HG02885 (cell line): Measurements from ENCODE around the gene G6PC2.
"Not testable (repeated sequence)": the region's sequence is repeated elsewhere in the genome, so short reads cannot be mapped to it uniquely, and the experiment has no call there.

Source experiments
- ATAC-seq: cut with Tn5 transposase; IDR thresholded peaks from one replicate; pipeline ENCODE4 v1.9.1; 2021; ENCODE audit warnings: mild to moderate bottlenecking; ENCODE audit not compliant: unreplicated experiment, poor library complexity

The G6PC2 gene

GRCh38 chr2:168903888-168904287 lies 2.8 kb downstream of the G6PC2 start:
- no peak for ATAC-seq

GRCh38 chr2:168904358-168904757 lies 3.3 kb downstream of the G6PC2 start:
- ATAC-seq = no peak

DNA sequence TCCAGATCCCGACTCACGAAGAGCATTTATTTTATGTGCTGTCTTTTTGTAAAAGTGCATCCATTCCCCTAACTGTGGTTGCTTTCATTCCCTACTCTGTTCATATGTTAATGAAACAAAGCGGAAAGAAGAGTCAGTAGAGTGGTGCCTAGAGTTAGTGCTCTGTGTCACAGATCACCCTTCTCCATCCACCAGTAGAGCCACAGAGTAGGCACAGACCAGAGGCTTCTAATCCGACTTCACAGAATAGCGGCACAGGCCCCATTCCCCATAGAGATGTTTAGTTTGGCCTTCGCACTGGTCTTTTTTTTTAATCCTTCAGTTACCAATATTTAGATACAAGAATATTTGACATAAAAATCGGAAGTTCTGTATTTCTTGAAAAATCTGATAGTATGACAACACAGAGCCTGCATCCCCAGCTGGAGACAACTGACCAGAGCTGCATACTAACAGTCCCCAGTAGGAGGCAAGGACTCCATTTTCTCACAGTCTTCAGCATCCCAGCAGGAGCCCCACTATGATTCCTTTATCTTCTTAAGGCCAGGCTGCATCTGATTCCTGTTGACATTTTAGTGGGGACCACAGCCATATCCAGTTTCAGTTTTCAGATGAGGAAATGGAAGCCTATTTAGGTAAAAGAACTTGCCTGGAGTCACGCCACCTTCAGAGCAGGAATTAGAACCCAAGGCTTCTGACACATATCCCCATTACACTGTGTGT lies 7.0 kb downstream of the G6PC2 start:
- ATAC-seq = no peak

DNA sequence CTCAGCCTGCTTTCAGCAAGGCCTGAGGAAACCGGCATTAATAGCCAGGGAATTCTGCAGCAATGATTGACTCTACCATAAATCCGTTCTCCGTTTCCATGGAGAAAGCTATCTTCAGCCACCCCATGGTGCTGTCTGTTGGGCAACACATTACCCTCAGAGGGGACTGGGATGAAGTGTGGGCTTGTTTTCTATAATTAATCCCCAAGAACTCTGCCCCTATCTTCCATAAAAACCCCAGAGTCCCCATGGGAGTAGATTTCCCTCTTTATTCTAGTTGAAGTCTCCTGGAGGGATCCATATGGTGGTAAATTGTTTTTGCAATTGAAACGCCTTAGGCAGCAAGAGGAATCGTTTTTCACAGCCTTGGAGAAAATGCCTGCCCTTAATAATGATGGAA lies 9.2 kb downstream of the G6PC2 start:
- ATAC-seq = no peak

DNA sequence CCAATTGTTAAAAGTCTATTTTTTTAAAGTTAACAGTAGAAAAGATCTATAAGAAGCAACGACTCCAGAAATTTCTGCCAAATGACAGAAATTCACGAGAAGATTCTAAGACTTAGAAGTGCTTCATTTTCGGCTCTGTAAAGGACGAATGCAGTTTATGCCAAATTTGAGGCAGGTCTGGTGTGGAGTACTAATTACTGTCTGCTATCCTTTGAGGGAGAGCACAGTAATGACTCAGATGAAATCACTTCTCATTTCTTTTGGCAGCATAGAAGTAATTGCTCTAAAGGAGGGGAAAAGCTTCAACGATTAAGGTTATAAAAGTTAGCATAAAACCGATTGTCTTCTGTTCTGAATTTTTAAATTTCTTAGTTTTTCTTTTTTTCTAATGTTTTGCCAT lies 11.4 kb downstream of the G6PC2 start:
- ATAC-seq = no peak

GRCh38 chr2:168912901-168913369 lies 11.8 kb downstream of the G6PC2 start:
- no peak for ATAC-seq

DNA sequence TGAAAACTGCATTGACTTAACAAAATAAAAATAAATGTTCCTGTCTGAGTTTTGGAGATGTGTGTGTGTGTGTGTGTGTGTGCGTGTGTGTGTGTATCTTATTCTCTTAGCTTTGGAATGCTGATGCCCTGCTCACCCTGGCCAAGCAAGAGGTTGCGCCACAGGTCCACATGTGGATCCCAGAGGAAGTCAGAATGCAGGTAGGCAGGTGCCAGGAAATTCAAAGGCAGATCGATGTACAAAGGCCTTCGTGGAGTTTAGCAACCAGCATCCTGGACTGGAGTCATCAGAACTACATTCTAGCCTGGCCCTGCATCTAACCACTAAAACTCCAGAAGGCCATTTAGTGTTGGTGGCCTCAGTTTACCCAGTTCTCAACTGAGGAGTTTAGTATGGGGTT lies 12.4 kb downstream of the G6PC2 start:
- no peak for ATAC-seq

GRCh38 chr2:168915441-168916330 lies 14.6 kb downstream of the G6PC2 start:
- no peak for ATAC-seq

GRCh38 chr2:168916331-168916675 lies 15.2 kb downstream of the G6PC2 start:
- ATAC-seq = no peak

DNA sequence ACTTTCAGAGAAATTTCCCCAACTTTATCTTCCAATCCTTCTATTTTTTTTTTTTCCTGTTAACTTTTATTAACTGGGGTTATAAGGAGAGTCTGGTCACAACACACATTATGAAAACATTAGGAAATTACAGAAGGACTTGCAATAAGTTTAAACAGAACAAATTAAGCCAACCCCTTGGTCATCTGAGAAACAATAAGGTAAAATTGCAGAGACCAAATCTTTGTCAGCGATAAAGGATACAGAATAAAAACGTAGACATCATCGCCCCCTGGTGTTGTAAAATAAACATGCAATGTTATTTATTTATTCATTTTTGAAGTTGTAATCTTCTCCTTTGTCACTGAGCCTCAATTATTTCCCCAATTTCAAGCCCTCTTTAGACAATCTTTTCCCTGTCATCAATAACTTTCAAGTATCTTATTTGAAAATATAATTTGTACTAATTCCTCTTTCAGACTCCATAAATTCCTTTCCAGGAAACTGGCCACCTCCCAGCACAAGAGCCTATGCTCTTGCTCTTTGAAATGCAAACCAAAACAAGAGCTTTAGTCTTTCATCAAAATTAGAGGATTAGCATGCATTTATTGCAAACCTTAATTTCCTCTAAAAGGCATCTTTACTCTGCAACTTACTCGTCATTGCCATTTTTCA lies 19.5 kb downstream of the G6PC2 start:
- no peak for ATAC-seq

DNA sequence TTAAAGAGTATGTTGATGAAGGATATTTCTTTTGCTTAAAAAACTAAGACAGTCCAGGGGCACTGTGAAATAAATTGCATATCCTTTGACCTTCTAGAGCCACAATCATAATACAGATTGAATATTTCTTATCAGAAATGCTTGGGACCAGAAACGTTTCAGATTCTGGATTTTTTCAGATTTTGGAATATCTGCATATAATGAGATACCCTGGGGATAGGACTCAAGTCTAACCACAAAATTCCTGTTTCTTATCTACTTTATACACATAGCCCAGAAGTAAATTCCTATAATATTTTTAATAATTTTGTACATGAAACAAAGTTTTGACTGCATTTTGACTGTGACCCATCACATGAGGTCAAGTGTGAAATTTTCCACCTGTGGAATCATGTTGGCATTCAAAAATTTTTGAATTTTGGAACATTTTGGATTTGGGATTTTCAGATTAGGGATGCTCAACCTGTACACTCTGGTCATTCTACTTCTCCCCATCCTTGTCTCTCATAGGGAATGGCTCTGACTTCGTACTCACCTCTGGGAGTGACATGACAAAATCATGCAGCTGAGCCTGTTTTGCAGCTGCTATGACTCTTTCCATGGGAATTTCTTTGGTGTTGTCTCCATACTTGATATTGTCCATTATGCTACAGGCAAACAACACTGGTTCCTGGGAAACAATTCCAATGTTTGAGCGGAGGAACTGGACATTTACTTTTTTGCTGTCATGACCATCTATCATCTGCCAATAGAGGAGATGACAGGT lies 25.7 kb downstream of the G6PC2 start:
- ATAC-seq = no peak

- ATAC-seq = no peak
These were observed 27.2 kb downstream of the G6PC2 start for GRCh38 chr2:168928113-168928831.

DNA sequence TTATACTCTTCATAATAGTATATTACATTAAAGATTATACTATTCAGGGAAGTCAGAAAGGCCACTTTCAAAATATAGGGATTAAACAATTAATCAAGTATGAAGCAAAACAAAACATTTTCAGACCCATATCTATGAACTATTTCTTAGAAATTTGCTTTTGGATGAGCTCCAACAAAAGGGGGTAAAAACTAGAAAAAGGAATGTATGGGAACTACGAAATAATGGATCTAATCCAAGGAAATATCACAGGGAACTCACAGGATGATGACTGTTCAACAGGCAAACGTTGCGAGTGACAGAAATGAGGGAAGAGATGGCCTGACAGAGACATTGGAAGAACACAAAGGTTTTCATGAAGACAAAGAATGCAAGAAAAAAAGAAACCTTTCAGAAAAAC lies 27.9 kb downstream of the G6PC2 start:
- no peak for ATAC-seq

DNA sequence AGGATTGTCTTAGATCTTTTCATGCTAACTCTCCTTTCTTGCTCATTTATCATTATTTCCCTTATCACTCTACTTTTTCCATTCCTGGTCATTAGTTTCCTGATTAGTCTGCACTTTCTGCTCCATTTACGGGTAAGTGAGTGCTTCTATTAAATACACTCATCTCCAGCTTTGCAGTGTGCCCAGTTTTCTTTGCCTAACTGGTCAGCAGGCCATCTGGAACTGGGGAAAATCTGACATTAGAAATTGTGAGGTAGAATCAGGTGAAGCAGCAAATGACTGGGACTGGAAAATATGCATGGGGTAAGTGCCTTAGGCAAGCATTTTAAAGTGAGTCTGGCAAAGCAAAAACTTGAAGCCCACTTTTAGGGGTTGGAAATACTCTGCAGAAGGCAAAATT lies 29.2 kb downstream of the G6PC2 start:
- no peak for ATAC-seq

DNA sequence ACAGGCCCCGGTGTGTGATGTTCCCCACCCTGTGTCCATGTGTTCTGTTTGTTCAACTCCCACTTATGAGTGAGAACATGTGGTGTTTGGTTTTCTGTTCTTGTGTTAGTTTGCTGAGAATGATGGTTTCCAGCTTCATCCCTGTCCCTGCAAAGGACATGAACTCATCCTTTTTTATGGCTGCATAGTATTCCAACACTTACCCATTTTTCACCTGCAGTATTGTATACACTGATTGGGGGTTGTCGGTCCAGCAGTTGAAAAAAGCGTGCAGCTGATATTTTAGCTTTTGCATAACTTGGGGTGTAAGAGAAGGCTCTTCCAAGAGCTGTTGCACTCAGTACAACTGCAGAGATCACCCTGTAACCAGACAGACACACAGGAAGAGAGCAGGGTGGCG lies 31.1 kb downstream of the G6PC2 start:
- ATAC-seq = not testable (repeated sequence)

DNA sequence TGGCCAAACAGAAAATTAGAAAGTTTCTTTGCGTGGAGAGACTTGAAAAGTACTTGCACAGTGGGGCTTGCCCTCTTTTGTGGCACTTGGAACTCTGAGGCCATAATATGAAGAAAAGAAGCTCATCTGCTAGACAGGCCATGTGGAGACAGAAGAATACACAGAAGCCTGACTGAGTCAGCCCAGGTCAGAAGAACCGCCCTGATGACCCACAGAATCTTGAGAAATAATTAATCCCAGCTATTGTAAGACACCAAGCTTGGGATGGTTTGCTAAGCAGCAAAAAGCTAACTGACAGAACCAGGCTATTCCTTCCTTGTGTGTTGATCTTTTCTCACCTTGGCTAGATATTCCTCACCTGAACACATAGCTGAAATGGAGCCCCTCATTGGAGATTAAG lies 33.7 kb downstream of the G6PC2 start:
- no peak for ATAC-seq

- ATAC-seq = no peak
These were observed 34.9 kb downstream of the G6PC2 start for GRCh38 chr2:168935810-168936581.

DNA sequence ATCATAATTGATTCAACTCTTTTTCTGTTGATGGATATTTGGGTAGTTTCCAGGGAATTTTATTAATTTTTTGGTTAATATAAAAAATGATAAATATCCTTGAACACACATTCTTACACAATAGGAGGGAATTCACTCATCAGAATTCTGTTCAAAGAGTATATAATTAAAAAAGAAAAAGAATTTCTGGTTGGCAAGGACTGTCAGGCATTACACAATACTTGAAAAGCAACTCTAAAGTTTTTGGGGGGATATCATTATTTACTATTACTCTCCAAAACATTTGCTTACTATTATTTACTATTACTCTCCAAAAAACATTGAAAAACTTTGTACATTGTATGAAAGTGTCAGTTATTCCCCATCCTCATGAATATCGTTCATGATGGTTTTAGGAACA lies 38.0 kb downstream of the G6PC2 start:
- ATAC-seq = no peak

- peak; percentile 87 for ATAC-seq
These were observed 38.8 kb downstream of the G6PC2 start for GRCh38 chr2:168939918-168940317.
